GM20431 (cell line): ENCODE data around the gene CASP2.

Source experiments
- in situ Hi-C: fragments of 300-500 bp; cut with MseI, MboI; formaldehyde crosslinking; loops from one replicate; pipeline ENCODE4 v1.15.0; 2020; ENCODE audit warnings: low sequenced_read_pairs; ENCODE audit not compliant: unreplicated experiment

CASP2 gene

DNA sequence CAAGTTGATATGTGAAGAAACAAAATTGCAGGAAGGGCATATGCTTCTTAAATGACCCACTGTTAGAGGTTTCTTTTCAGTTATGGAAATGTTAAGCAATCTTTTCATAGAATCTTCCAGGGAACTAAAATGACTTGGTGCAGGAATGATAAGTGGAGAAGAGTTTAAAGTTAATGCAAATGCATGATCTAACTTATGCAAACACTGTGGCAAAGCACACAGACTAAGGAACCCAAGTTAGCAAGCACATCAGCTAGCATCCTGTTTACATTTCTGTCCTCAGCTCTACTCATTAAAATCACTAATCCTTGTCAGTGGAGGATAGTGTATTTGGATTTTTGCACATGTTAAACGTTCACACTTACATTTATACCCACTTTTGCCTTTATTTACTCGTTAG lies 37.1 kb downstream of the CASP2 start:
- in situ Hi-C loops, result no loop called here

DNA sequence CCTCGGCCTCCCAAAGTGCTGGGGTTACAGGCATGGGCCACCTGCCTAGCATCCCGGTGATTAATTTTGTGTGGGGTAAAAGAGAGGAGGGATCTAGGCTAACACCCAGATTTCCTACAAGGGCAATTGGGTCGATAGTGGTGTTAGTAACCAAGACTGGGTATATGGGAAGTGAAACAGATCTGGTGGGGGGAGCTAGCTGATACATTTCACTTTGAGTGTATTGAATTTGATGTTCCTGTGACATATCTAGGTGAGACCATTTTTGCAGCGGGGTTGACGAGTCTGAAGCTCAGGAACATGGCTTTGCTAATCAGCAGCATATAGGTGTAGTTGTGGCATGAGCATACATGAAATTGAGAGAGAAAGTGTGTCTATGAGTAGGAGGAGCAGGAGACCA lies 39.8 kb downstream of the CASP2 start:
- in situ Hi-C loops, result no loop called here

DNA sequence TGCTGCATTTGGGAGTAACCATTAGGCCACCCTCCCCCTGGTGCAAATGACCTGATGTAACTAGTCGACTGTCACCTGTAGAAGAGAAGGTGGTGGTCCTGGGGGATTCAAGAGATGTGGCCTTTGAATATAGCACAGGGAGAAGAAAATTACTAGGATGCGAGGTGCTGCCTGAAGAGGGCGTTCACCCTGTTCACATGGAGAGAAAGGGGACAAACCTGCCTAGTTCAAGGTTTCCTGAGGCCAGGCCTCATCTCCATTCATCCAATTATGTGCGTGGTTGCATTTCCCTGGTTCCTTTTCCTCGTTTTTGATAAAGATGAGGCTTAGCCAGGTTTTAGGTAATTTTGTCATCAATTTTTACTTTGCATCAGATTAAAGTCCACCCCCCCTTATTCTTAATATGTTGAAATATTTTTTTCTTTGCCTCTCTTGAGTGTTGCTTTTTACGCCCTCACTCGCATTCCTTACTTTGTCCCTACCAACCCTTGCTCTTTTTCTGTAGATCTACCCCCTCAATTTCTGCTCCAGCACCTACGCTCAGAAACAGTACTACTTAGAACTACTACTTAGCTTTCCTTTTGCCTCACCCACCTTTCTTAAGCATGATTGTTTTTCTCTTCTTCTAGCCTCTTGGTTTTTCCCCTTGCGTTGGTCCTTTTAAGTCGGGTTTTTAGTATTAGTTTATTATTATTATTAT lies 41.5 kb downstream of the CASP2 start:
- in situ Hi-C loops, result no loop called here

DNA sequence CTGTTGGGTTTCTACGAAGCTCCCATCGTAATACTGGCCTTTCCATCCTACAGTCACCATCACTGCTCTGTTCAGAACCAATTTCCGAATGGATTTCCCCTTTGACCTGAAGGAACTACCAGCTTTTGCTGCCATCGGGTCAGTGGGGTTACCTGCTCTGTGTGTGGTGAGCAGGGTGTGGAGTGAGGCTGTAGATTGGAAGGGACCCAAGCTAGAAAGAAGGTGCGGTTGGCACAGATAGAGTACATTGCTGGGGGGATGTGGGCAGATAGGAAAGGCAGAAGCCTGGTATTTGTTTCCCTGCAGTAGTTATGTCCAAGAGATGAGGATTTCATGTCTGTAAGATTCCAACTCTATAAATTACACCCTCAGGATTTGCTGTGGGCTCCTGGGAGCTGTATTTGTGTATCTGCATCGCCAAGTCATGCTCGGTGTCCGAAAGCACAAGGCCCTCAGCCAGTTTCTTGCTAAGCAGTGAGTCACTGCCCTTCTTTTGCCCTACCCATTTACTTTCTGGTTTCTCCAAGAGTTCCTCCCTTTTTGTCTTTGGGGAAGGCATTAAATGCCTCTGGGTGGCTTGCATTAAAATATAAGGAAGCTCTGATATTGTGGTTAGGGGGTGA lies 43.1 kb downstream of the CASP2 start:
- in situ Hi-C loops, result no loop called here

DNA sequence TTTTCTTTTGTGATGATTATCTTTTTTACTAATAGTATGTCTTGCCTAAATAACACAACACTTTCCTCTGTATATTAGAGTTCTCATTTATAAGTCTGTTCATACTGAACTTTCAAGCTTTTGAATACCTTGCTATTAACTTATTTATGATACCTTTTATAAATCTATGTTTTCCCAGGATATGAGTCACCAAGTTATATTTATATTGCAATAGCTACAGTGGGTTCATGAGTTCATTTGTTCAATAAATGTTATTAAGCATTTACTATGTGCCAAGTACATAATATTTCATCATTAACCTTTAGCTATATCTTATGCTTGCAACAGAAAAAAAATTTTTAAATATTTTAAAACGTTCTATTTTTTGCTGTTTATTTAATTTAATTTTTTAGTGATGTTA lies 46.1 kb downstream of the CASP2 start:
- in situ Hi-C loops, result no loop called here

DNA sequence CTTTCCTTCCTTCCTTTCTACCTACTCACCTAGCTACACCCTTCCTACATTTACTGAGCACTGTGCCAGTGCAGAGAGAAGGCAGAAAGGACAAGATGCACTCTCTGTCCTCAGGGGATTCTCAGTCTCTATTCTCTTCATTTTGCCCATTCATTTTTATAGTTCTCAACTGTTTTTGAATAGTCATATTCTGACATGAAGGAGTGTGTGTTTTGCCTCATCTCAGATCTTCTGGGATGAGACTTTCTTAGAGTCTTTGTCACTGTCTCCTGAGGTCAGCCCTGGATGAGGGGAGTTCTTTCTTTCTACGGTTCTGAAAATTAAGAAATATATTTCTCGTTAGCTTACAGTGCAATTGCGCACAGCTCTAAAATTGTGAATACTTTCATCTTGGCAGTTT lies 49.1 kb downstream of the CASP2 start:
- in situ Hi-C loops, result no loop called here

DNA sequence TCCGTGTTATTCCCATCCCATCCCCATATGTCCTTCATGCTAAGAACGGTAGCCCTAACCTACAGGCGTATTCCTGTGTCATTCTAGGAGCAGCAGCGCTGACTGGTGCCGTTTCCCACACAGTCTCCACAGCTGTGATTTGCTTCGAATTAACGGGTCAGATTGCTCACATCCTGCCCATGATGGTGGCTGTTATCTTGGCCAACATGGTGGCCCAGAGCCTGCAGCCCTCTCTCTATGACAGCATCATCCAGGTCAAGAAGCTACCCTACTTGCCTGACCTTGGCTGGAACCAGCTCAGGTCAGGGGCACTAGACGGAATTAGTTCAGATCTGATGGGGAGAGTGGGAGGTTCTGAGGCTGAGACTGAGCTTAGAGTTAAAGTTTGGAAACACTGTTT lies 53.7 kb downstream of the CASP2 start:
- in situ Hi-C loops, result no loop called here

DNA sequence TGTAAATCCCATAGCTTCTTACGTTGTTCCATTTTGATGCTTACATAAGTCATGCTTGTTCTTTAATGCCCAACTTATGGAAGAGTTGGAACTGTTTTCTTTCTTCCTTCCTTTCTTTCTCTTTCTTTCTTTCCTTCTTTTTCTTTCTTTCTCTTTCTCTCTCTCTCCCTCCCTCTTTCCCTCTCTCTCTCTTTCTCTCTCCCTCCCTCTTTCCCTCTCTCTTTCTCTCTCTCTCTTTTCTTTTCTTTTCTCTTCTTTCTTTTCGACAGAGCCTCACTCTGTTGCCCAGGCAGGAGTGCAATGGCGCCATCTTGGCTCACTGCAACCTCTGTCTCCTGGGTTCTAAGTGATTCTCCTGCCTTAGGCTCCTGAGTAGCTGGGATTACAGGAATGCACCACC lies 55.4 kb downstream of the CASP2 start:
- in situ Hi-C loops, result no loop called here

DNA sequence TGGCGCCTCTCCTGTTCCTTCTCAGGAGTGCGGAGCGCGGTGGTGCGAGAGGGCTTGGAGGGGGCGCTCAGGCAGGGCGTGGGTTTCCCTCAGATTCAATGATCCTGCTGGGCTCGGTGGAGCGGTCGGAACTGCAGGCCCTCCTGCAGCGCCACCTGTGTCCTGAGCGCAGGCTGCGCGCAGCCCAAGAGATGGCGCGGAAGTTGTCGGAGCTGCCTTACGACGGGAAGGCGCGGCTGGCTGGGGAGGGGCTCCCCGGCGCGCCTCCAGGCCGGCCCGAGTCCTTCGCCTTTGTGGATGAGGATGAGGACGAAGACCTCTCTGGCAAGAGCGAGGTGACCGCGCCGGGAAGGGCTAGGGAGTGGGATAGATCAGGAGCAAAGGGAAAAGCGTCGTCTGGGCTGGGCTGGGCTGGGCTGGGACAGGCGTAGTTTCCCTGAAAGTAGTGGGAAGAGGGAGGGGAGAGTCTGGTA lies 57.3 kb downstream of the CASP2 start:
- in situ Hi-C loops, result no loop called here

DNA sequence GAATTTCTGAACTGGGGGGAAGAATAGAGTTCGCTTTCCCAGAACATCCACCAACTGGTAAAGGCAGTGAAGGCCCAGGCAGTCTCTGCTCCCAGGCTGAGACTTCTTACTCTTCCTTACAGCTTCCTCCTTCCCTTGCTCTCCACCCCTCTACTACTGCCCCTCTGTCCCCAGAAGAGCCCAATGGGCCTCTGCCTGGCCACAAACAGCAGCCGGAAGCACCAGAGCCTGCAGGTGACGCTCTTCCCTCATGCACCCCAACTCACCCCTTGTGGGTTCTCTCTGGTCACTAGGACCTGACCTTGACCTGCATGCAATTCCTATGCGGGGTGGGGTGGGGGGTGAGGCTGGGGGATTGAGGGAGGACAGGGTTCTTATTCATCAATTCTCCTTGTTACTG lies 57.9 kb downstream of the CASP2 start:
- in situ Hi-C loops, result no loop called here

DNA sequence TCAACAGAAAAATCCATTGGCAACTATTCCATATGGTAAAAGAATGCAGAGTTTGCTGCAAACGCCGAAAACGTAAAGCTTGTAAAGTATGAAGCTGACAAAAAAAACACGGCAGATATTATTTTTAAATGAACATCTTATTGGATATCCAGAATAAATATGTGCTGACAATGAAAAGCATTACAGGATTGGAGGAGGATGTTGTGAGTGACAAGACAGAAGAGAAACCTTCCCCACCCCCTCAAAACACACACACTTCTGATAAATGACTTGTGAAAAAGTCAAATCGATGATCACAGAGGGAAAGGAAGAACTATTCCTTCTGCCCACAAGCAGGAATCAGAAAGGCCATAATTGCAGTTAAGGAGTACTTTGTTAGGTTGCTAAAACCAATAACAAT lies 59.8 kb downstream of the CASP2 start:
- in situ Hi-C loops, result no loop called here

DNA sequence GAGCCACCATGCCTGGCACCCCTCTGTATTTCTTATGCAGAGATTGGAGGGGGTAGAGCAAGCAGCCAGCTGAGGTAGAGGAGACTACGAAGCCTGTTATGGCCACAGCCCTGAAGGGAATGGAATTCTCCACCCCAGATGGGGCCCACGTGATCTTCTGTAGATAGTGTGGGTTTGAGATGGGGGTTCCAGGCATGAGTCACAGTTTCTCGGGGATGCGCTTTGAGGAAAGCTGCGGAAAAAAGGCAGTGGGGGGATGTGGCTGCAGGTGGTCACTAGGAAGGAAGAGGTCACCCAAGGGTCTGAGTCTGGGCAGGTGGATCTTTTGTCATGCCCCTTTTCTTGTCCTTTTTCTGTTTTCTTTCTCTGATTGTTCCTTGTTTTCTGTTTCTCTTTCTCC lies 62.9 kb downstream of the CASP2 start:
- in situ Hi-C loops, result no loop called here

DNA sequence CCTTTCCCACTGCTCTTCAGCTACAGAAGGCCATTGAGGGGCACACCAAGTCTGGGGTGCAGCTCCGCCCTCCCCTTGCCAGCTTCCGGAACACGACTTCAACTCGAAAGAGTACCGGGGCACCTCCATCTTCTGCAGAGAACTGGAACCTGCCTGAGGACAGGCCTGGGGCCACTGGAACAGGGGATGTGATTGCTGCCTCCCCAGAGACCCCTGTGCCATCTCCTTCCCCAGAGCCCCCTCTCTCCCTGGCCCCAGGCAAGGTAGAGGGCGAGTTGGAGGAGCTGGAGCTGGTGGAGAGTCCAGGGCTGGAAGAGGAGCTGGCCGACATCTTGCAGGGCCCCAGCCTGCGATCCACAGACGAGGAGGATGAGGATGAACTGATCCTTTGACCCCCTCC lies 63.4 kb downstream of the CASP2 start:
- in situ Hi-C loops, result no loop called here

DNA sequence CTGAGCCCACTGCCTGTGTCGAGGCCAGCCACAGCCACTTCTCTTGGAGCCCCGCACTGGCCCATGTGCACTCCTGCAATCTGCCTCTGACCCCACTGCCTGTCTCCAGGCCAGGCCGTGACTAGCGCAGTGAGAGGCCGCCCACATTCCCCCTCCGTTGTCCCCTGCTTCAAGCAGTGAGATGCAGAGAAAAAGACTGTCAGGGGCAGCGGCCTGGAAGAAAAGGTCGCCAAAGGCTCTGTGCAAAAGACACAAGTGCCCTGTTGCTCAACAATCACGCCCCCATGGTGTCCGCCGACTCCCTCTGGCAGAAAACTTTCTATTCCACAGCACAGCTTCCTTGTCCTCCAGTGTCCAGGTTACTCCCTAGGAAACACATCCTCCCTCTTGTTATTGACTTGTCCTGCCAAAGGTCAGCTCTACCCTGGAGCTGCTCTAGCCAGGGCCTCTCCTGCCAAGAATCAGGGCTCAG lies 64.4 kb downstream of the CASP2 start:
- in situ Hi-C loops, result no loop called here

DNA sequence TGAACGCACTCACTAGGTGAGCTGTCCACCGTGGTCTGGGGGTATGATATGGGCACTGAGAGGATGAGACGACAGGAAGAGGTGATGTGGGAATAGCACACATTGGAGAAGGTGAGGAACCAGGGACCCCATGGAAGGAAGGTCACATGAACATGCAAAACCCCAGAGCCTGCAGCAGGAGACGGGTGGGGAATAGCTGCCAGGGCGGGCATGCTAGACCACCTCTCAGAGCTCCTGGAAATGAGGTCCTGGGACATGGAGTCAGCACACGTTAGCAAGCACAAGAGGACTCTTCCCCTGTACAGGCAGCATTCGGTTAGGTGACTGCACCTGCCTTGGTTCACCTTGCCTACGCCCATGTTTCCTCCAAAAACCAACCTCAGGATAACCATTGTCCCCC lies 66.2 kb downstream of the CASP2 start:
- in situ Hi-C loops, result no loop called here

DNA sequence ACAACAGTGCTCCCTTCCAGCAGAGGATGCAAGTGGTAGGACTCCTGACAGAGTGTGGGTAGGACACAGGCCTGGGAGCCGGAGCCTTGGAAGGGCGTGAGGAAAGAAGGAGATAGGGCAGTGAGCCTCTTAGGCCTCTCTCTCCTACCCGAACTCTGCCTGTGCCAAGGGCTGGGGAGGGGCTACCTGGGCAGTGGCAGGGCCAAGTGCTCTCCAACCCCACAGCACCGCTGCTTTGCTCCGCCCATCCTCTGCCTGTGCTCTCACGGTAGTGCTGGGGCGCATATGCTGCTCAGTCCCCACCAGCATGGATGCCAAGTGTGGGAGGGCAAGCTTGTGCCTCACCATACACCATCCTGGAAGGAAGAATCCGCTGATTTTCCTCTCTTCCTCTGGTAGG lies 66.8 kb downstream of the CASP2 start:
- in situ Hi-C loops, result no loop called here

DNA sequence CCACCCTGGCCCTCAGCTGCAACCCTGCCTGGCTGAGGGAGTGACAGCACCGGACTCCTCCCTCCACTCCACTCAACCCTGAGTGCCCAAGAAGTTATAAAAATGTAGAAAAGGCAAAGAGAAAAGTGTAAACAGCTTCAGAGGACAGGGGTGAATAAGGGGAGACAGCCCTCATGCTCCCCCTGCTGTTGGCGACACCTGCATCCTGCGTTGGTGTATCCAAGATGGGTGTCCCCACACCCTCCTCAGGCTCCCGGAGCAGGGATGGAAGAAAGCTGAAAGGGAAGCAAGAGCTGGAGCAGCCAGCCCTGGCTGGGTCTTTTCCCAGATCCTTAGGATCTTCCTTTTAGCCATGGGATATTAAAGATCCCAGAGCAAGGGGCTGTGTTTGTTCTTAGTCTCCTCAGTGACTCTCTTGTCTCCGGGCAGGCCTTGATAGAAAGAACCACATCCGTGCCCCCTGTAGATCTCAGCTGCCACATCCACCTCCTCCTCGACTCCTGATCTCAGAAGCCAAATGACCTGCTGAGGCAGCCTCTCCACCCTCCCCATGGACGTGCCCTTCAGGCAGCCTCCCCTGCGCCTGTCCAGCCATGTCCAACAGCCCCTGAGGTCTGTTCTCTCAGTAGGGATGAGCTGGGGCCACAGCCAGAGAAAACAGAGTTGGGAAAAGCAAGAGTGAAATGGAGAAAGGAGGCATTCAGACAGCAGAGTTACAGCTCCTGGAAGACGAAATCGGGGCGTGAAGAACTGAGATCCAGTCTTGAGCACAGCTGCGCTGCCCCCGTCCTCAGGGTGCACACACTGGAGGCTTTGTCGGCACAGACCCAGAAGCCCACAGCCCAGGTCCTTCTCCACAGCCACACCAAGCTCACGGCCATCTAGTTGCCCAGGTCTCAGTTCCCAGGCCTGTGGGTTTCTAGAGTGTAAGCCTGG lies 67.6 kb downstream of the CASP2 start:
- in situ Hi-C loops, result no loop called here

DNA sequence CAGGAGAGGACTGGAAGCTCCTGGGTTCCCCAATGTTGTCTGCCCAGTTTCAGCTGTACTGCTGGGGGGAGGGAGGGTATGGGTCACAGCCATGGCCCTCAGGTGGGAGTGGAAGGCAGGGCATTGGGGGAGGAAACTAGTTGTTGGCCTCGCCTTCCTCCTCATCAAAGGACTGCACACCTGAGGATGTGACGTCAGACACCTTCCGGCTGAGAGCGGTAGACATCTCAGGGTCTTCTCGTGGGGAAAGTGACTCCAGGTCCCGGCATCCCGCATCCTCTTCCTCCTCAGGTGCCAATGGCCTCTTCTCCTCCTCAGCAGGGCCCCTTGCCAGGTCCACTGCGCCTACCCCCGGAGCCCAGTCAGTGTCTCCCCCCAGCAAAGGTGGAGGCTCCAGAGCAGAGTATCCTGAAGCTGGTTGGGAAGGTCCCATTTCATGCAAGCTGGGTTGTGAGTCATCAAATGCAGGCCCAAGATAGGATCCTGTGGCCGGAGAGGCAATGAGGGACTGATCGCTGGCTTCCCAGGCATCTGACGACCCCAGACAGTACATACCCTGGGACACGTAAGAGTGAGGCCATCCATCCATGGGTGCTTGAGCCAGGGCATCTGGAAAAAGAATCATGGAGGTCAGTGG lies 68.4 kb downstream of the CASP2 start:
- in situ Hi-C loops, result no loop called here
